CD4-positive, alpha-beta T cell (primary cell): ENCODE results near the gene SNX7. TPM values are rescaled to one million over a fixed set of nuclear protein-coding genes. Genes with fewer than 3 reads are reported as not detected.

ENCODE experiments used
- ATAC-seq: fragments of 200-7000 bp; cut with Tn5 transposase; one replicate; pipeline ENCODE4 v1.10.0; 2022; ENCODE audit warnings: mild to moderate bottlenecking; ENCODE audit not compliant: poor library complexity
- CTCF ChIA-PET: fragments of 350-600 bp; sonication (Branson Sonifier 250); formaldehyde crosslinking; loops from one replicate; lab custom pipeline; 2021; ENCODE audit warnings: antibody characterized with exemption, inconsistent platforms; lab: Charles Lee
- POLR2A ChIA-PET: fragments of 350-600 bp; sonication (Branson Sonifier 250); formaldehyde crosslinking; loops from one replicate; lab custom pipeline; 2021; ENCODE audit warnings: antibody characterized with exemption, inconsistent platforms; lab: Charles Lee
- DNase-seq, 14 experiments: peaks; one replicate each; pipeline ENCODE4 v3.0.0-alpha.2; 2013 to 2020; ENCODE audit warnings: mixed read lengths in 2 of 14
- H3K27ac ChIP-seq, 2 donors: one replicate each; pipeline versions ENCODE4 v1.5.1 to v1.7.0; 2013; ENCODE audit warnings: low read length in 2 of 2, low read depth in 1 of 2, mild to moderate bottlenecking in 1 of 2
- H3K27me3 ChIP-seq, 2 experiments: 1 replicate in 1 of 2; 2 replicates in 1 of 2; pipeline versions ENCODE4 v1.6.1 to v1.7.0; 2013; ENCODE audit warnings: low read length in 2 of 2, control low read depth in 1 of 2, mild to moderate bottlenecking in 1 of 2, moderate library complexity in 1 of 2; ENCODE audit not compliant: insufficient read depth in 2 of 2, control insufficient read depth in 1 of 2
- H3K36me3 ChIP-seq: one replicate; pipeline ENCODE4 v1.6.1; 2013; ENCODE audit warnings: low read length, control low read depth; ENCODE audit not compliant: insufficient read depth
- H3K4me1 ChIP-seq: one replicate; pipeline ENCODE4 v1.6.1; 2013; ENCODE audit warnings: low read length, control low read depth; ENCODE audit not compliant: insufficient read depth
- H3K4me3 ChIP-seq: one replicate; pipeline ENCODE4 v1.5.1; 2013; ENCODE audit warnings: mild to moderate bottlenecking, low read length, moderate library complexity
- H3K9me3 ChIP-seq, 2 experiments: 1 replicate in 1 of 2; 2 replicates in 1 of 2; pipeline versions ENCODE4 v1.6.1 to v1.7.0; 2013; ENCODE audit warnings: low read length in 2 of 2, mild to moderate bottlenecking in 2 of 2, control low read depth in 1 of 2, moderate library complexity in 1 of 2; ENCODE audit not compliant: control insufficient read depth in 1 of 2, insufficient read depth in 1 of 2
- H3K27ac Mint-ChIP-seq: one replicate; pipeline ENCODE4 v1.8.0; 2020; ENCODE audit warnings: mixed read lengths
- H3K27me3 Mint-ChIP-seq: one replicate; pipeline ENCODE4 v1.8.0; 2021; ENCODE audit warnings: mixed read lengths
- H3K36me3 Mint-ChIP-seq: one replicate; pipeline ENCODE4 v1.8.0; 2021; ENCODE audit warnings: low read depth, mixed read lengths
- H3K4me1 Mint-ChIP-seq: one replicate; pipeline ENCODE4 v1.8.0; 2021; ENCODE audit warnings: low read depth, mixed read lengths
- H3K4me3 Mint-ChIP-seq: one replicate; pipeline ENCODE4 v1.8.0; 2020; ENCODE audit warnings: mild to moderate bottlenecking, mixed read lengths
- H3K9me3 Mint-ChIP-seq: one replicate; pipeline ENCODE4 v1.8.0; 2020; ENCODE audit warnings: mixed read lengths
- CTCF ChIP-seq: fragments of 200-600 bp; IDR thresholded peaks from one replicate; pipeline ENCODE4 v1.8.0; 2022; ENCODE audit warnings: antibody characterized with exemption, mild to moderate bottlenecking
- intact Hi-C, 2 experiments: fragments of 100-400 bp; cut with DNase I in 1 of 2; cut with micrococcal nuclease in 1 of 2; formaldehyde crosslinking; loops; one replicate each; pipeline versions ENCODE4 v1.15.1 to v1.9.0; 2023 to 2025; cut with DNase I, micrococcal nuclease
- total RNA-seq, 174 experiments: library from RNA in 2 of 174; stranded (reverse) in 2 of 174; gene quantifications; one replicate each; pipeline ENCODE4 v1.2.3 and lab custom pipeline; 2021 to 2026

Gene SNX7
- total RNA-seq, 2 experiments from 2014 or later, result not detected

- Mint-ChIP-seq H3K9me3 (no peaks in the 10 kb centered on the region), H3K4me3 (no peak overlapping the region), H3K4me1 (no peaks in the 10 kb centered on the region), H3K36me3 (no peaks in the 10 kb centered on the region), H3K27me3 (no peaks in the 10 kb centered on the region), H3K27ac (no peak overlapping the region)
- TF ChIP-seq CTCF, result no peak
- ChIA-PET CTCF (no interaction called here), POLR2A (no interaction called here)
- Histone ChIP-seq H3K4me3 (no peak overlapping the region), H3K4me1 (no peaks in the 10 kb centered on the region), H3K27ac (no peak overlapping the region), H3K27me3 (no peaks in the 10 kb centered on the region), H3K36me3 (no peaks in the 10 kb centered on the region), H3K9me3 (no peaks in the 10 kb centered on the region)
- intact Hi-C loops, result no loop called here
- DNase-seq, result no peak
- no peak for ATAC-seq
Measured at GRCh38 chr1:98697781-98698180, 36.3 kb downstream of the SNX7 start.

- Histone ChIP-seq H3K9me3 (no peaks in the 10 kb centered on the region), H3K4me1 (no peaks in the 10 kb centered on the region), H3K27ac (no peak overlapping the region), H3K4me3 (no peak overlapping the region), H3K36me3 (no peaks in the 10 kb centered on the region), H3K27me3 (no peaks in the 10 kb centered on the region)
- intact Hi-C loops, result no loop called here
- no peak overlapping the region for H3K4me3 Mint-ChIP-seq
- ChIA-PET CTCF (no interaction called here), POLR2A (no interaction called here)
- ATAC-seq (no peak), DNase-seq (no peak)
- no peak overlapping the region for H3K27ac Mint-ChIP-seq
- no peaks in the 10 kb centered on the region for H3K4me1 Mint-ChIP-seq
- TF ChIP-seq CTCF, result no peak
- no peaks in the 10 kb centered on the region for H3K9me3 Mint-ChIP-seq
- no peaks in the 10 kb centered on the region for H3K36me3 Mint-ChIP-seq
- H3K27me3 Mint-ChIP-seq, result no peaks in the 10 kb centered on the region
Measured at GRCh38 chr1:98698625-98699024, 37.1 kb downstream of the SNX7 start.

- H3K36me3 Mint-ChIP-seq, result no peaks in the 10 kb centered on the region
- Histone ChIP-seq H3K4me1 (no peaks in the 10 kb centered on the region), H3K4me3 (no peak overlapping the region), H3K27ac (no peak overlapping the region), H3K36me3 (no peaks in the 10 kb centered on the region), H3K27me3 (no peaks in the 10 kb centered on the region), H3K9me3 (no peaks in the 10 kb centered on the region)
- H3K4me3 Mint-ChIP-seq, result no peak overlapping the region
- no peak overlapping the region for H3K27ac Mint-ChIP-seq
- no peak for ATAC-seq
- no peaks in the 10 kb centered on the region for H3K4me1 Mint-ChIP-seq
- ChIA-PET POLR2A (no interaction called here), CTCF (no interaction called here)
- DNase-seq, result no peak
- no peak for TF ChIP-seq CTCF
- intact Hi-C loops, result no loop called here
- no peaks in the 10 kb centered on the region for H3K9me3 Mint-ChIP-seq
- no peaks in the 10 kb centered on the region for H3K27me3 Mint-ChIP-seq
Measured at GRCh38 chr1:98700228-98700627, 38.7 kb downstream of the SNX7 start.
